ENCODE measurements around the gene TNFRSF18.

- TF ChIP-seq CTCF (IDR thresholded peaks at IDR 0.05; ENCODE audit: low read depth, low read length, missing input control): no peak
- TF ChIP-seq NR2F2 (IDR thresholded peaks at IDR 0.05): no peak
- no peak for TF ChIP-seq GABPA (IDR thresholded peaks at IDR 0.05 in 1 of 2, conservative IDR thresholded peaks at IDR 0.05 in 1 of 2)
- no peak for TF ChIP-seq MAX (IDR thresholded peaks at IDR 0.05)
- TF ChIP-seq JUND (IDR thresholded peaks at IDR 0.05): no peak
- TF ChIP-seq ZBTB33 (IDR thresholded peaks at IDR 0.05): no peak
These were observed 38.9 kb upstream of the TNFRSF18 start for GRCh38 chr1:1245178-1245816.
